Smooth muscle cell (in vitro differentiated cells): ENCODE results near the gene ORC5. TPM values are rescaled to one million over a fixed set of nuclear protein-coding genes. Genes with fewer than 3 reads are reported as not detected.

Experiments used
- DNase-seq: peaks from one replicate; lab custom pipeline; 2025; ENCODE audit not compliant: unreplicated experiment; lab: John Stamatoyannopoulos, UW
- H2AFZ ChIP-seq: fragments of 200-600 bp; sonication (generic); 2 replicates; pipeline ENCODE4 v1.6.0; 2016; ENCODE audit warnings: antibody characterized with exemption, low read depth, mild to moderate bottlenecking
- H3F3A ChIP-seq: fragments of 200-600 bp; sonication (generic); 2 replicates; pipeline ENCODE4 v1.6.0; 2017; ENCODE audit warnings: antibody characterized with exemption, low read depth
- H3K27ac ChIP-seq: fragments of 200-600 bp; sonication (generic); 2 replicates; pipeline ENCODE4 v1.5.1; 2016; ENCODE audit warnings: low read depth, mild to moderate bottlenecking
- H3K27me3 ChIP-seq: fragments of 200-600 bp; sonication (generic); 2 replicates; pipeline ENCODE4 v1.6.1; 2016; ENCODE audit warnings: low read depth, mild to moderate bottlenecking
- H3K36me3 ChIP-seq: fragments of 200-600 bp; sonication (generic); 2 replicates; pipeline ENCODE4 v1.5.1; 2016; ENCODE audit warnings: low read depth
- H3K4me1 ChIP-seq: fragments of 200-600 bp; sonication (generic); 2 replicates; pipeline ENCODE4 v1.5.1; 2016; ENCODE audit warnings: low read depth
- H3K4me2 ChIP-seq: fragments of 200-600 bp; sonication (generic); 2 replicates; pipeline ENCODE4 v1.6.0; 2016; ENCODE audit warnings: mild to moderate bottlenecking
- H3K4me3 ChIP-seq: fragments of 200-600 bp; sonication (generic); 2 replicates; pipeline ENCODE4 v1.5.1; 2016; ENCODE audit warnings: mild to moderate bottlenecking
- H3K79me2 ChIP-seq: fragments of 200-600 bp; sonication (generic); 2 replicates; pipeline ENCODE4 v1.6.0; 2016; ENCODE audit warnings: low read depth, mild to moderate bottlenecking
- H3K9ac ChIP-seq: fragments of 200-600 bp; sonication (generic); 2 replicates; pipeline ENCODE4 v1.6.0; 2016; ENCODE audit warnings: low read depth
- H3K9me3 ChIP-seq: fragments of 200-600 bp; sonication (generic); replicated peaks from 2 replicates; pipeline ENCODE4 v1.5.1; 2016; ENCODE audit warnings: low read depth
- H4K20me1 ChIP-seq: fragments of 200-600 bp; sonication (generic); 2 replicates; pipeline ENCODE4 v1.6.0; 2016; ENCODE audit warnings: low read depth
- WGBS: methylation state at CpG from one replicate; pipeline ENCODE4 v1.1.7; 2016; ENCODE audit warnings: low lambda C conversion rate; 5-methylcytosine and 5-hydroxymethylcytosine counted together
- polyA plus RNA-seq: library from polyadenylated mRNA; unstranded; fragments of >200 nt; fragmentation: Nextera tagmentation; extraction: Ambion mirVana; gene quantifications from 2 replicates; pipeline ENCODE4 v1.2.1, GENCODE V29; 2016
- total RNA-seq: library from RNA; depleted of rRNA; stranded (reverse); fragments of >200 nt; gene quantifications from 2 replicates; pipeline ENCODE4 v1.2.3, GENCODE V29; 2014
- TF ChIP-seq, protein P1 (sequence below): fragments of 200-600 bp; sonication (generic); IDR thresholded peaks from 2 replicates; pipeline ENCODE4 v1.5.1; 2017; ENCODE audit warnings: borderline replicate concordance, mild to moderate bottlenecking, antibody characterized with exemption; ENCODE audit not compliant: insufficient read depth, poor library complexity, severe bottlenecking

The ORC5 gene
- total and polyA plus RNA-seq, 2 experiments from 2014 or later: 4.6 to 7.3 TPM

DNA sequence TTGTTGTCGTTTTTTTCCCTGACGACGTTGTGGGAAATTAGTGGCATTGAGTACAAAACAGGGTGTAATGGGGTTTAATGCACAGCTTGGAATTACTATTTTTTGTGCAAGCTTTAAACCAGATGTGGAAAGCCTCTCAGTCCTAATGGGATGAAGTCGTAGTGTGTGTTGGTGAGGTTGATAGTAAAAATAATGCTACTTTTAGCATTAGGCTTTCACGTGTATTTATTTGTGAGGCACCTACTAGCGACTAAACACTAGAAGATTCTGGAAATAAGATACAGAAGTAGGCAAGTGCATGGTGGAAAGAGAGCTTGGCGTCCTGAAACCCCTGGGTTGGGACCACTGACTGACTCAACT is 588 bp upstream of the ORC5 start:
- H3K4me1 ChIP-seq: no peaks in the 10 kb centered on the region
- H4K20me1 ChIP-seq: no peaks in the 10 kb centered on the region
- H3K27me3 ChIP-seq: no peaks in the 10 kb centered on the region
- peaks cover 19% of the 10 kb centered on the region for H3K79me2 ChIP-seq
- peak overlapping the region; percentile 66 for H3K4me3 ChIP-seq
- no peaks in the 10 kb centered on the region for H3F3A ChIP-seq
- WGBS: 60% methylated on average over 7 of the region's 7 CpGs
- no peak for DNase-seq
- TF ChIP-seq, protein P1, sequence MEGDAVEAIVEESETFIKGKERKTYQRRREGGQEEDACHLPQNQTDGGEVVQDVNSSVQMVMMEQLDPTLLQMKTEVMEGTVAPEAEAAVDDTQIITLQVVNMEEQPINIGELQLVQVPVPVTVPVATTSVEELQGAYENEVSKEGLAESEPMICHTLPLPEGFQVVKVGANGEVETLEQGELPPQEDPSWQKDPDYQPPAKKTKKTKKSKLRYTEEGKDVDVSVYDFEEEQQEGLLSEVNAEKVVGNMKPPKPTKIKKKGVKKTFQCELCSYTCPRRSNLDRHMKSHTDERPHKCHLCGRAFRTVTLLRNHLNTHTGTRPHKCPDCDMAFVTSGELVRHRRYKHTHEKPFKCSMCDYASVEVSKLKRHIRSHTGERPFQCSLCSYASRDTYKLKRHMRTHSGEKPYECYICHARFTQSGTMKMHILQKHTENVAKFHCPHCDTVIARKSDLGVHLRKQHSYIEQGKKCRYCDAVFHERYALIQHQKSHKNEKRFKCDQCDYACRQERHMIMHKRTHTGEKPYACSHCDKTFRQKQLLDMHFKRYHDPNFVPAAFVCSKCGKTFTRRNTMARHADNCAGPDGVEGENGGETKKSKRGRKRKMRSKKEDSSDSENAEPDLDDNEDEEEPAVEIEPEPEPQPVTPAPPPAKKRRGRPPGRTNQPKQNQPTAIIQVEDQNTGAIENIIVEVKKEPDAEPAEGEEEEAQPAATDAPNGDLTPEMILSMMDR: no peak
- H3K9me3 ChIP-seq: no peaks in the 10 kb centered on the region
- no peaks in the 10 kb centered on the region for H3K36me3 ChIP-seq
- H3K27ac ChIP-seq: peak overlapping the region; percentile 63
- peak overlapping the region; percentile 98 for H2AFZ ChIP-seq
- H3K9ac ChIP-seq: peak overlapping the region; percentile 54
- H3K4me2 ChIP-seq: peak overlapping the region; percentile 79

DNA sequence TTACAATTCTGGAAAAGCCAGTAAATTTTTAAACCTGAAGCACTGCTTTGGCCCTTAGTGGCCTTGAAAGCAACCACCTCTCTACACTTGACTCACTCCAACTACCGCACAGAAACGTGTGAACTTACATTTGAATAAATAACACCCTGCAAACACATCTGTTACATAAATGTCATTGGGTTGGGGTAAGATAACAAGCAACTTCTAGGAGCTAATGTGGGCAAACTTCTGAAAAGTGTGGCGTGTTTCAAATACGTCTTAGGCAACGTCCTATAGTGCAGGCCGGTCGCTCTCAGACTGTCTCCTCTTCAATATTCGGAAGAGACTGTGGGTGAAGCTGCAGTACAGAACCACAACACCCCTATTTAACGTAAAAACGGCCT is 474 bp downstream of the ORC5 start:
- Histone ChIP-seq H4K20me1 (no peaks in the 10 kb centered on the region), H3F3A (no peaks in the 10 kb centered on the region), H3K36me3 (no peaks in the 10 kb centered on the region), H3K4me2 (peak overlapping the region; percentile 79), H3K9ac (peak overlapping the region; percentile 66), H3K27ac (peak overlapping the region; percentile 63), H3K79me2 (peaks cover 19% of the 10 kb centered on the region), H3K27me3 (no peaks in the 10 kb centered on the region), H3K4me1 (no peaks in the 10 kb centered on the region), H3K4me3 (peak overlapping the region; percentile 66), H3K9me3 (no peaks in the 10 kb centered on the region), H2AFZ (peak overlapping the region; percentile 98)
- TF ChIP-seq, protein P1: no peak
- 52% methylated on average over 10 of the region's 10 CpGs for WGBS
- no peak for DNase-seq

DNA sequence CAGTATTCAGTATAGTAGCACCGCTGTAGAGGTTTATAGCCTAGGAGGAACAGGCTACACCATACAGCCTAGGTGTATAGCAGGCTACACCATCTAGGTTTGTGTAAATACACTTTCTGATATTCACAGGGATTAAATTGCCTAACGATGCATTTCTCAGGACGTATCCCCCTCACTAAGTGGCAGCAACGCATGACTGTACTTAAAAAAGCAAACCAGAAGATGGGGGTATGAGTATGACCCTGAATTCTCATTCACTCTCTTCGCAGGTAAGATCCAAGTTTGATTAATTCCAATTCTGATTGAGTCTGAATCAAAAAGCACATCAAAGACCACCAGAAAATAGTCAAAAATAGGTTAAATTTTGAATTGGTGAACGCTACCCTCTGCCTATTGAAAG is 972 bp downstream of the ORC5 start:
- TF ChIP-seq, protein P1: no peak
- peak overlapping the region; percentile 79 for H3K4me2 ChIP-seq
- WGBS: 70% methylated on average over 6 of the region's 6 CpGs

DNA sequence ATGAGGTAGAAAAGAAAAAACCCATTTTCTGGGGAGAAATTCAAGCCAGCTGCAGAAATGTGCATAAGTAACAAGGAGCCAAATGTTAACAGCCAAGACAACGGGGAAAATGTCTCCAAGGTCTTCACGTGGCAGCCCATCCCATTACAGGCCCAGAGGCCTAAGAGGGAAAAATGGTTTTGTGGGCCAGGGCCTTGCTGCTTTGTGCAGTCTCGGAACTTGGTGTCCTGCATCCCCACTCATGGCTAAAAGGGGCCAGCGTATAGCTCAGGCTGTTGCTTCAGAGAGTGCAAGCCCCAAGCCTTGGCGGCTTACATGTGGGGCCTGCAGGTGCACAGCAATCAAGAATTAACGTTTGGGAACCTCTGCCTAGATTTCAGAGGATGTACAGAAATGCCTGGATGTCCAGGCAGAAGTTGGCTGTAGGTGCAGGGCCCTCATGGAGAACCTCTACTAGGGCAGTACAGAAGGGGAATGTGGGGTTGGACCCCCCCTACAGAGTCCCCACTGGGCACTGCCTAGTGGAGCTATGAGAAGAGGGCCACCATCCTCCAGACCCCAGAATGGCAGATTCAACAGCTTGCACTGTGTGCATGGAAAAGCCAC is 9.0 kb downstream of the ORC5 start:
- no peak overlapping the region for H3K4me2 ChIP-seq
- no peaks in the 10 kb centered on the region for H3K9me3 ChIP-seq
- no peak overlapping the region for H3K9ac ChIP-seq
- no peaks in the 10 kb centered on the region for H3K27me3 ChIP-seq
- 81% methylated on average over 6 of the region's 6 CpGs for WGBS
- no peak overlapping the region for H3K4me3 ChIP-seq
- H3F3A ChIP-seq: no peaks in the 10 kb centered on the region
- no peaks in the 10 kb centered on the region for H3K4me1 ChIP-seq
- H3K27ac ChIP-seq: no peak overlapping the region
- peaks cover 4% of the 10 kb centered on the region for H3K79me2 ChIP-seq
- H4K20me1 ChIP-seq: no peaks in the 10 kb centered on the region
- peaks cover 12% of the 10 kb centered on the region for H3K36me3 ChIP-seq
- H2AFZ ChIP-seq: no peak overlapping the region
- TF ChIP-seq, protein P1: no peak
- DNase-seq: no peak

More for the DNA sequence above, 972 bp downstream of the ORC5 start:
- peaks cover 23% of the 10 kb centered on the region for H3K79me2 ChIP-seq
- H3K9me3 ChIP-seq: no peaks in the 10 kb centered on the region
- no peaks in the 10 kb centered on the region for H3F3A ChIP-seq
- H3K9ac ChIP-seq: peak overlapping the region; percentile 66
- no peaks in the 10 kb centered on the region for H4K20me1 ChIP-seq
- no peaks in the 10 kb centered on the region for H3K4me1 ChIP-seq
- no peak overlapping the region for H3K27ac ChIP-seq
- H3K4me3 ChIP-seq: peak overlapping the region; percentile 66
- DNase-seq: no peak
- no peaks in the 10 kb centered on the region for H3K27me3 ChIP-seq
- no peaks in the 10 kb centered on the region for H3K36me3 ChIP-seq
- no peak overlapping the region for H2AFZ ChIP-seq
